ENCODE results near the gene RELN. TPM values are rescaled to one million over a fixed set of nuclear protein-coding genes. Genes with fewer than 3 reads are reported as not detected.

RELN gene
- total RNA-seq, 1 experiment from 2014 or later, result 0.48 TPM

DNA sequence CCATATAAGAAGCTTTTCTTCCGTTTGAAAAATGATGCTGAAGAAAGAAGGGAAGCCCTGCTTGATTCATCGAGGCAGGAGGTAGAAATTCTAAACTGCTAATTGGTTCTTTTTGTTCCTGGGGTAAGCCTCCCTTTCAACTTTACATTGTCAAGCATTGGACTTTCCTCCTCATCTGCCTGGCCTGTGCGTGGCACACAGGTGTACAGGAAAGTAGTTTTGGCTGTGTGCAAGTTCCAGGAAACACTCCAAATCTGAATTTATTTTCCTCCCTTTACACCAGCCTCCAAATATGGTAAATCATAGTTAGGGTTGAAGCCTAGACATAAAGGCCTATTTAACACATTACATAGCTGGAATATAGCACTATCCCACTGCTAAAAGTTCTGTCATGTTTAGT lies 18.2 kb upstream of the RELN start:
- Histone ChIP-seq H2AFZ (no peak overlapping the region), H3F3A (ENCODE audit: insufficient read depth, low read depth) (no peaks in the 10 kb centered on the region), H4K20me1 (ENCODE audit: insufficient read depth) (no peaks in the 10 kb centered on the region), H3K4me3 (no peak overlapping the region), H3K4me1 (replicated peaks; ENCODE audit: insufficient read depth) (no peaks in the 10 kb centered on the region), H3K27ac (no peak overlapping the region), H3K9me2 (ENCODE audit: insufficient read depth) (no peaks in the 10 kb centered on the region; the same call in 1 of the 2 replicates), H3K79me2 (ENCODE audit: low read depth) (no peaks in the 10 kb centered on the region), H3K27me3 (ENCODE audit: insufficient read depth, low read depth) (0 out of 2 replicates have a peak, but pooled peaks cover 2% of the 10 kb centered on the region), H3K9me3 (ENCODE audit: insufficient read depth, low read depth) (no peaks in the 10 kb centered on the region), H3K36me3 (ENCODE audit: low read depth) (no peaks in the 10 kb centered on the region), H3K4me2 (no peak overlapping the region)
- TF ChIP-seq, protein P1, sequence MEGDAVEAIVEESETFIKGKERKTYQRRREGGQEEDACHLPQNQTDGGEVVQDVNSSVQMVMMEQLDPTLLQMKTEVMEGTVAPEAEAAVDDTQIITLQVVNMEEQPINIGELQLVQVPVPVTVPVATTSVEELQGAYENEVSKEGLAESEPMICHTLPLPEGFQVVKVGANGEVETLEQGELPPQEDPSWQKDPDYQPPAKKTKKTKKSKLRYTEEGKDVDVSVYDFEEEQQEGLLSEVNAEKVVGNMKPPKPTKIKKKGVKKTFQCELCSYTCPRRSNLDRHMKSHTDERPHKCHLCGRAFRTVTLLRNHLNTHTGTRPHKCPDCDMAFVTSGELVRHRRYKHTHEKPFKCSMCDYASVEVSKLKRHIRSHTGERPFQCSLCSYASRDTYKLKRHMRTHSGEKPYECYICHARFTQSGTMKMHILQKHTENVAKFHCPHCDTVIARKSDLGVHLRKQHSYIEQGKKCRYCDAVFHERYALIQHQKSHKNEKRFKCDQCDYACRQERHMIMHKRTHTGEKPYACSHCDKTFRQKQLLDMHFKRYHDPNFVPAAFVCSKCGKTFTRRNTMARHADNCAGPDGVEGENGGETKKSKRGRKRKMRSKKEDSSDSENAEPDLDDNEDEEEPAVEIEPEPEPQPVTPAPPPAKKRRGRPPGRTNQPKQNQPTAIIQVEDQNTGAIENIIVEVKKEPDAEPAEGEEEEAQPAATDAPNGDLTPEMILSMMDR (conservative IDR thresholded peaks at IDR 0.05), result no peak
- CTCF ChIA-PET, result no interaction called here
- BruUV-seq (replicated peaks), result no TSS peak
- intact Hi-C loops (cut with micrococcal nuclease; ENCODE audit: unreplicated experiment), result no loop called here
- POLR2A ChIA-PET (ENCODE audit: unreplicated experiment), result interaction anchor here (0.7 kb wide), 1 partner anchor 474 kb away, joined by 4 read pairs; no protein-coding TSS in a partner anchor
- DNase-seq, result no peak

DNA sequence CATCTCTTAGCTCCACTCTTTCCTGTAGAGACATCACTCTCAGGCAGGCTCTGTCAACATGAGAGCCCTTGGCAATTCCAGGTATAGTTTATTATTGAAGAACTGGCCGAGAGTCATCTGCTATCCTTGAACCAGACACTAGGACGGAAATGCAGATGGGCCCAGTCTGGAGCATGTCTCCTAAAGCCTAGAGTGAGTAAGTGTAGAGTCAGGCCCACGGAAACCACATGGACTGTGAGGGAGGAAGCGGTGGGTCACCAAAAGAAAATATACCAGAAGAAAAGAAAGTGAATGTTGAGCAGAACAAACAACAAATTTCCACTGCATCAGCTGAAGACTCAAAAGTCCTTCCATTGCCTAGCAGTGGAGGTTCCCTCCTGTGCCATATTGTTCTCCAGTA lies 15.7 kb upstream of the RELN start:
- no peak for DNase-seq
- Histone ChIP-seq H3K4me1 (replicated peaks; ENCODE audit: insufficient read depth) (no peaks in the 10 kb centered on the region), H3K4me3 (no peak overlapping the region), H3K4me2 (no peak overlapping the region), H3K79me2 (ENCODE audit: low read depth) (no peaks in the 10 kb centered on the region), H4K20me1 (ENCODE audit: insufficient read depth) (no peaks in the 10 kb centered on the region), H3K36me3 (ENCODE audit: low read depth) (no peaks in the 10 kb centered on the region), H3K27me3 (ENCODE audit: insufficient read depth, low read depth) (0 out of 2 replicates have a peak, but pooled peaks cover 2% of the 10 kb centered on the region), H3K27ac (no peak overlapping the region), H3K9me3 (ENCODE audit: insufficient read depth, low read depth) (no peaks in the 10 kb centered on the region), H3F3A (ENCODE audit: insufficient read depth, low read depth) (no peaks in the 10 kb centered on the region), H2AFZ (no peak overlapping the region), H3K9me2 (ENCODE audit: insufficient read depth) (no peaks in the 10 kb centered on the region; the same call in 1 of the 2 replicates)
- POLR2A ChIA-PET (ENCODE audit: unreplicated experiment), result no interaction called here
- TF ChIP-seq, protein P1 (conservative IDR thresholded peaks at IDR 0.05), result no peak
- TF ChIP-seq EZH2 (IDR thresholded peaks at IDR 0.05; ENCODE audit: low read depth), result no peak
- BruUV-seq (replicated peaks), result no TSS peak
- CTCF ChIA-PET, result no interaction called here
- intact Hi-C loops (cut with micrococcal nuclease; ENCODE audit: unreplicated experiment), result no loop called here

DNA sequence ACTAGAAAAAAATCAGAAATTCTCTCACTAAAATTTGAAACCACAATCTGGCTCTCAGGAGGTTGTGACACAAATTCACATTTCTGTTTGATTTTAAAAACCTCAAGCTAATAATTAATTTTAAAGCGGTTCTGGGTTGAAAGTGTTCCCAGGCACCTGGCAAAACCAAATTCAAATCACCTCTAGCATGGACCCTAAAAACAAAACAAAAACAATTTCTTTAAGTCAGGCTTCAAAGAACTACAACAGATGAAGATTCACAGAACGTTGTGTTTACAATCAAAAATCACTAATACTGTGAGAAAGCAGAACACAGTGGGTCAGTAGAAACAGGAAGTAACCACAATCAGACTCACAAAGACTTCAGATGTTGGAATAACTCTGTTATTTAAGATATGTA lies 7.2 kb upstream of the RELN start:
- intact Hi-C loops (cut with micrococcal nuclease; ENCODE audit: unreplicated experiment), result no loop called here
- Histone ChIP-seq H3K36me3 (ENCODE audit: low read depth) (no peaks in the 10 kb centered on the region), H3K4me2 (no peak overlapping the region), H2AFZ (no peak overlapping the region), H3K9me2 (ENCODE audit: insufficient read depth) (no peaks in the 10 kb centered on the region), H4K20me1 (ENCODE audit: insufficient read depth) (no peaks in the 10 kb centered on the region), H3K79me2 (ENCODE audit: low read depth) (no peaks in the 10 kb centered on the region), H3K9me3 (ENCODE audit: insufficient read depth, low read depth) (no peaks in the 10 kb centered on the region), H3K4me1 (replicated peaks; ENCODE audit: insufficient read depth) (no peaks in the 10 kb centered on the region), H3K27ac (no peak overlapping the region), H3F3A (ENCODE audit: insufficient read depth, low read depth) (no peaks in the 10 kb centered on the region), H3K4me3 (no peak overlapping the region), H3K27me3 (ENCODE audit: insufficient read depth, low read depth) (no peaks in the 10 kb centered on the region)
- no peak for DNase-seq
- POLR2A ChIA-PET (ENCODE audit: unreplicated experiment), result no interaction called here
- CTCF ChIA-PET, result no interaction called here
- TF ChIP-seq, protein P1 (conservative IDR thresholded peaks at IDR 0.05), result no peak
- TF ChIP-seq EZH2 (IDR thresholded peaks at IDR 0.05; ENCODE audit: low read depth), result no peak
- no TSS peak for BruUV-seq (replicated peaks)
